RWPE1 (cell line): ENCODE results near the gene LHFPL2.

Experiments
- CTCF ChIA-PET: fragments of 350-600 bp; sonication (Branson Sonifier 250); formaldehyde crosslinking; extraction: SDS; loops from one replicate; lab custom pipeline; 2021; lab: Yijun Ruan, JAX
- POLR2A ChIA-PET: fragments of 400-600 bp; formaldehyde crosslinking; extraction: SDS; loops from one replicate; lab custom pipeline; 2020; ENCODE audit warnings: antibody characterized with exemption; ENCODE audit not compliant: low non-redundant PET; lab: Yijun Ruan, JAX
- DNase-seq: peaks from one replicate; pipeline ENCODE4 v3.0.0; 2012; ENCODE audit warnings: low spot score
- H3K27ac ChIP-seq: fragments of 450-650 bp; 2 replicates; pipeline ENCODE4 v1.5.1; 2017
- CTCF ChIP-seq: fragments of 450-650 bp; conservative IDR thresholded peaks from 2 replicates; pipeline ENCODE4 v1.5.1; 2017; ENCODE audit warnings: low read depth, mild to moderate bottlenecking

Gene LHFPL2

GRCh38 chr5:78534148-78534904, 114.2 kb downstream of the LHFPL2 start:
- TF ChIP-seq CTCF = no peak
- H3K27ac ChIP-seq = peak overlapping the region; percentile 39
- no peak for DNase-seq
- ChIA-PET CTCF (interaction anchor here (0.6 to 0.9 kb wide), 7 partner anchors 19 to 1212 kb away, joined by 3 to 6 read pairs (median 3); no protein-coding TSS in a partner anchor), POLR2A (no interaction called here)

GRCh38 chr5:78533356-78533755, 115.2 kb downstream of the LHFPL2 start:
- TF ChIP-seq CTCF = peak; percentile 43
- no peak overlapping the region for H3K27ac ChIP-seq
- ChIA-PET CTCF (interaction anchor here (0.6 to 1.2 kb wide), 10 partner anchors 11 to 1213 kb away, joined by 3 to 6 read pairs (median 4); no protein-coding TSS in a partner anchor), POLR2A (no interaction called here)
- DNase-seq = no peak

DNA sequence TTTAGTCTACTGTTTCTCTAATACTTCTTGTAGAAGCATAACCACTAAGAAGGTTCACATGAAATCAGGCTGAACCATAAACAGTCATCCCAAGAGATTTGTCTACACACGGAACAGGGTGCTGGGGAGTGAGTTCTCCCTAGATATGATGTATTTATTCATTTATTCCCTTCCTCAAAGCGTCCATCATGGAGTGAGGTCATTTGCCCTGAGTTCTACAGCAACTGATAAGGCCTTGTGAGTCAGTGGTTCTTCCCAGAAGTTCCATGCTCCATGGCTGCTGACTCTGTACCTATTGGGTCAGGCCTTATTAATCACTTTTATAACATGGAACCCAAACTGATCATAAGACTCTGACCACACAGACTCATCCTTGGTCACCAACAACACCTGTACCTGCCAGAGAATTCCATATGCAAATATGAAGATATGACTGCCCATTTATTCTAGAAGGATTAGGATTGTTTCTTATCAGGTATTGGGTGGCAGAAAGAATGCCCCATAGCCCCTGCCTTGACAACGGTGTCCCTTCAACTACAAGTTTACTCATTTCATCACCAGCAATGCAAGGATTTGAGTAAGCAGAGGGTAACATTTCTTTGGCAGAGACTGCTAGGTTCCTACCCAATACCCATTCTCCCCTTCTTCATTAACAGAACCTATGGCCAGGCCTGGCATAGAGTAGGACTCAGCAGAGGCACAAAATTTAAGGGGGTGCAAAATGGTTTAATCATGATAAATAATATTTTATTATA, 118.1 kb downstream of the LHFPL2 start:
- ChIA-PET CTCF (interaction anchor here (0.8 kb wide), 2 partner anchors 25 to 43 kb away, joined by 3 to 4 read pairs; no protein-coding TSS in a partner anchor), POLR2A (no interaction called here)
- no peak for TF ChIP-seq CTCF
- peak; percentile 34 for DNase-seq
- H3K27ac ChIP-seq = peak overlapping the region; percentile 60

- CTCF ChIA-PET = interaction anchor here (1.3 kb wide), 1 partner anchor 9 kb away, joined by 11 read pairs; no protein-coding TSS in a partner anchor
- DNase-seq = no peak
- POLR2A ChIA-PET = no interaction called here
- no peak for TF ChIP-seq CTCF
- H3K27ac ChIP-seq = peak overlapping the region; percentile 73
Measured at GRCh38 chr5:78527925-78528324, 120.6 kb downstream of the LHFPL2 start.

GRCh38 chr5:78527054-78527859, 121.3 kb downstream of the LHFPL2 start:
- no peak overlapping the region for H3K27ac ChIP-seq
- ChIA-PET CTCF (interaction anchor here (0.6 to 1.3 kb wide), 2 partner anchors 10 to 105 kb away, joined by 5 to 11 read pairs; no protein-coding TSS in a partner anchor), POLR2A (no interaction called here)
- no peak for TF ChIP-seq CTCF
- DNase-seq = peak; percentile 85
